BJ (cell line): ENCODE results near the gene TADA2B. TPM values are rescaled to one million over a fixed set of nuclear protein-coding genes. Genes with fewer than 3 reads are reported as not detected.

ENCODE experiments used
- CTCF ChIA-PET: fragments of 350-600 bp; formaldehyde crosslinking; extraction: SDS; loops from one replicate; lab custom pipeline; 2021; ENCODE audit warnings: antibody characterized with exemption, inconsistent platforms; lab: Yijun Ruan, JAX
- POLR2A ChIA-PET: fragments of 300-600 bp; sonication (Branson Sonifier 250); formaldehyde crosslinking; extraction: SDS; loops from one replicate; lab custom pipeline; 2021; ENCODE audit warnings: antibody characterized with exemption; lab: Charles Lee
- DNase-seq: peaks from one replicate; pipeline ENCODE4 v3.0.0-alpha.2; 2011; ENCODE audit warnings: low read depth
- H3K27me3 ChIP-seq: 2 replicates; pipeline ENCODE4 v1.6.0; 2011; ENCODE audit warnings: low read length; ENCODE audit not compliant: control insufficient read depth, insufficient read depth
- H3K36me3 ChIP-seq: 2 replicates; pipeline ENCODE4 v1.5.1; 2011; ENCODE audit warnings: low read length; ENCODE audit not compliant: control insufficient read depth, insufficient read depth
- H3K4me3 ChIP-seq: 2 replicates; pipeline ENCODE4 v1.5.1; 2011; ENCODE audit warnings: low read depth, mild to moderate bottlenecking, control low read depth, low read length
- CTCF ChIP-seq: IDR thresholded peaks from 2 replicates; pipeline ENCODE4 v1.5.1; 2011; ENCODE audit warnings: low read depth, mild to moderate bottlenecking, control low read depth, inconsistent platforms, low read length, moderate library complexity; ENCODE audit not compliant: insufficient read depth
- polyA plus RNA-seq: library from polyadenylated mRNA; depleted of rRNA; stranded (reverse); fragments of >200 nt; gene quantifications from 2 replicates; pipeline ENCODE4 v1.2.3, GENCODE V29; 2011

Gene TADA2B
- polyA plus RNA-seq, 1 experiment: 7.3 TPM

GRCh38 chr4:7045961-7046921 lies 3.1 kb downstream of the TADA2B start:
- no peak for DNase-seq
- Histone ChIP-seq H3K36me3 (peaks cover 6% of the 10 kb centered on the region), H3K4me3 (no peak overlapping the region), H3K27me3 (no peaks in the 10 kb centered on the region)
- ChIA-PET CTCF (interaction anchor here (0.9 to 4.8 kb wide), 3 partner anchors 12 to 326 kb away, joined by 3 to 45 read pairs (median 3); partner anchors contain the start of gene GRPEL1), POLR2A (no interaction called here)
- no peak for TF ChIP-seq CTCF

- no peak for DNase-seq
- POLR2A ChIA-PET: no interaction called here
- Histone ChIP-seq H3K4me3 (no peak overlapping the region), H3K36me3 (peaks cover 9% of the 10 kb centered on the region), H3K27me3 (no peaks in the 10 kb centered on the region)
- CTCF ChIA-PET: no interaction called here
- no peak for TF ChIP-seq CTCF
Observed at GRCh38 chr4:7046971-7047370, 3.8 kb downstream of the TADA2B start.

GRCh38 chr4:7048642-7049041 lies 5.5 kb downstream of the TADA2B start:
- CTCF ChIA-PET: no interaction called here
- peaks cover 11% of the 10 kb centered on the region for H3K36me3 ChIP-seq
- no peak for TF ChIP-seq CTCF
- no peaks in the 10 kb centered on the region for H3K27me3 ChIP-seq
- no peak for DNase-seq
- POLR2A ChIA-PET: no interaction called here
- H3K4me3 ChIP-seq: no peak overlapping the region

- Histone ChIP-seq H3K36me3 (peaks cover 15% of the 10 kb centered on the region), H3K27me3 (no peaks in the 10 kb centered on the region), H3K4me3 (no peak overlapping the region)
- ChIA-PET POLR2A (no interaction called here), CTCF (no interaction called here)
- no peak for TF ChIP-seq CTCF
- no peak for DNase-seq
Observed at GRCh38 chr4:7049295-7049694, 6.1 kb downstream of the TADA2B start.

- POLR2A ChIA-PET: no interaction called here
- CTCF ChIA-PET: no interaction called here
- H3K36me3 ChIP-seq: peaks cover 17% of the 10 kb centered on the region
- no peaks in the 10 kb centered on the region for H3K27me3 ChIP-seq
- no peak overlapping the region for H3K4me3 ChIP-seq
- DNase-seq: no peak
- no peak for TF ChIP-seq CTCF
Observed at GRCh38 chr4:7049739-7050138, 6.6 kb downstream of the TADA2B start.
